ENCODE results near the gene RAF1. TPM values are rescaled to one million over a fixed set of nuclear protein-coding genes. Genes with fewer than 3 reads are reported as not detected.

RAF1 gene
- total and polyA plus RNA-seq, 9 of the 15 experiments (the other 6 are each of a cell fraction or from before 2014, with no cell fraction given): 28.0 to 183 (median 85.6) TPM

GRCh38 chr3:12553921-12554391, 110.0 kb downstream of the RAF1 start (continued):
- no peak for TF ChIP-seq THAP7 (CRISPR knock-in tag; IDR thresholded peaks at IDR 0.05)
- TF ChIP-seq E2F6 (IDR thresholded peaks at IDR 0.05; ENCODE audit: borderline replicate concordance in 1 of 2, extremely low read depth in 1 of 2, insufficient read depth in 1 of 2, insufficient read length in 1 of 2, low read depth in 1 of 2, low read length in 1 of 2, poor library complexity in 1 of 2, severe bottlenecking in 1 of 2): no peak
- no peak for TF ChIP-seq NR4A1 (CRISPR knock-in tag; IDR thresholded peaks at IDR 0.05)
- peak; percentile 82 for TF ChIP-seq NR4A1 (tag; IDR thresholded peaks at IDR 0.05)
- no peak for TF ChIP-seq TRIM28 (IDR thresholded peaks at IDR 0.05)
- TF ChIP-seq TSC22D4 (tag; IDR thresholded peaks at IDR 0.05): no peak
- 0 out of 2 replicates have a peak, but pooled peaks have one; percentile 53 for TF ChIP-seq ZNF589 (CRISPR knock-in tag; IDR thresholded peaks at IDR 0.05; ENCODE audit: low read depth)
- no peak for TF ChIP-seq CHD1 (IDR thresholded peaks at IDR 0.05; ENCODE audit: low read length)
- TF ChIP-seq NCOA1 (IDR thresholded peaks at IDR 0.05; ENCODE audit: low read depth): no peak
- TF ChIP-seq ZNF79 (CRISPR knock-in tag; IDR thresholded peaks at IDR 0.05; ENCODE audit: low read depth): no peak
- TF ChIP-seq RAD21 (CRISPR knock-in tag; conservative IDR thresholded peaks at IDR 0.05 in 1 of 2, IDR thresholded peaks at IDR 0.05 in 1 of 2): no peak

Data from K562 (cell line).